ENCODE data around the gene ACSF3.
"Not testable (repeated sequence)": the region's sequence is repeated elsewhere in the genome, so short reads cannot be mapped to it uniquely, and the experiment has no call there.

The ACSF3 gene

DNA sequence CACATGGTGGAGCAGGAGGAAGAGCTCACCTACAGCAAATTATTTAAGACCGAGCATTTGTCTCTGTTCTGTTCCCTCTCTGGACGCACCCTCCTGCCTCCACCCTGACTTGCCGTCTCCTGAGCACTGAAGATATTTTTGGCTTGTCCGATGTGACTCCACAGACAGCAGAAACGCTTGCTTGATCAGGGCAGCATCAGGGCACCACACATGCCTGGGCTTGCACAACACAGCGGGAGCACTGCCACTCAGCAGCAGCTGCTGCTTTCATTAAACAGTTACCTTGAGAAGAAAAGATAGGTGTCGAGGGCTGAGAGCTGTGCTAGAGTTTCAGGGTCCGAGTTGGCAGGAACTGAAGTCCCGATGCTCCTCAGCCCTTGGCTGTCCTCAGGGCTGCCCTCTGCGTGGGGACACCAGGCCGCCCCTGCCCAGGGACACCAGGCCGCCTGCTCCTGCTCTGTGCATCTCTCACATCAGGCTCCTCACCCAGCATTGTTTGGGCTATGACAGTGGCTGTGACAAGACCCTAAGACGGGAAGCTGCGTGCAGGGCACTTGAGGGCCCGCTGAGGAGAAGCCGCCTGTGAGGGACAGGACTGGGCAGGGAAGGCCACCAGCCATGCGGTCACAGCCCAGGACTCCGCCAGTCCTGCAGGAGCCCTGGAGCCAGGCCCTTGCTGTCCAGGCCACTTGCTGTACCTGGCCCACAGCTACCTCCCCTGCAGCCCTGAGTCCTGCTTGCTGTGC lies 56.6 kb downstream of the ACSF3 start:
- no peak for DNase-seq

GRCh38 chr16:89150981-89151380 lies 57.3 kb downstream of the ACSF3 start:
- no peak for DNase-seq

DNA sequence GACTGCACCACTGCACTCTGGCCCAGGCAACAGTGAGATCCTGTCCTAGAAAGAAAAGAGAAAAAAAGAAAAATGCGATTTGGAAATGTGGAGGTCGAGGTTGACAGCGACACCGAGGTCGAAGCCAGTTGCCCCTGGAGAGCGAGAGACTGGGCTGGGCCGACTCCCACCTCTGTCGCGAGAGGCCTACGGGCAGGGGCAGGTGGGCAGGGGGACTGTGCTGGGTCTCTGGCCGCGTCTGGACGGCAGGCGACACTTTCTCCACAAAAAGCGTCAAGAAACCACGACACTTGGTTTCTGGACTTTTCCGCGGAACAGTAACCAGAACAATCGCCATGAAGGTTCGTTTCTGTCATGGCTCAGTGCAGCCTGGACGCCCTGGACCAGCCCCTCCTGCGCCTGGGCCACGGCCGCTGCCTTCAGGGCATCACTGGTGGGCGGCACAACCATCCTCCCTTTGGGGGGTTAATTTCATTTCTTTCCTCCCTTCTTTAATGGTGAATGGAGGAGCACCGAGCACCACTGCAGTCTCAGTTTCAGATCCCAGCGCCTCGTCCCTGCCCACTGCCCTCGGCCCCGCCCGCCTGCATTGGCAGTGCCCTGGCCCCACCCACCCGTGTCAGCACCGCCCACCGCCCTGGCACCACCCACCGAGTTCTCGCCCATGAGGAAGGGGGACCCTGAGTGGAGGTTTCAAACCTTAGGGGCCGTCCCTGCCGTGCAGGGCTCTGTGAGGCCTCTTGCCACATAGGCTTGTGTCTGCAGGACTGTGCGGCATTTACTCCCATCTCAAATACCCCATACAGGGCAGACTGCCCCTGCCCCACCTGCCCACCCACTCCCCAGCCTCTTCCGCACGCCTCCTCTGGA lies 59.4 kb downstream of the ACSF3 start:
- DNase-seq, result no peak

DNA sequence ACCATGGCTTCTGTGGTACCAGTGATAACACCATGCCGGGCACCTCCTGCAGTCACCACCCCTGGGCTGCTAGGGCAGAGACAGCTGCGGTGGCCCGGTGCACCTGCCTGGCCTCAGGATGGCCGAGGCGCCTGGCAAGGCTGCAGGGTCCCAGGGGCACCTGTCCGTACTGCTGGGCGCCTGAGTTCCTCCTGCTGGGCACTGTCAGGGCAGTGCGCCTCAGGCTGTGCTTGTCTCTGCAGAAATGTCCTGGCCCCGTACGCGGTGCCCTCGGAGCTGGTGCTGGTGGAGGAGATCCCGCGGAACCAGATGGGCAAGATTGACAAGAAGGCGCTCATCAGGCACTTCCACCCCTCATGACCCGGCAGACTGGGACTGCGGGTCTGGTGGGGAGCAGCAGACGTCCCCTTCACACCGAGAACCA lies 60.2 kb downstream of the ACSF3 start:
- DNase-seq, result no peak

- no peak for DNase-seq
These were observed 60.9 kb downstream of the ACSF3 start for GRCh38 chr16:89154390-89155183.

DNA sequence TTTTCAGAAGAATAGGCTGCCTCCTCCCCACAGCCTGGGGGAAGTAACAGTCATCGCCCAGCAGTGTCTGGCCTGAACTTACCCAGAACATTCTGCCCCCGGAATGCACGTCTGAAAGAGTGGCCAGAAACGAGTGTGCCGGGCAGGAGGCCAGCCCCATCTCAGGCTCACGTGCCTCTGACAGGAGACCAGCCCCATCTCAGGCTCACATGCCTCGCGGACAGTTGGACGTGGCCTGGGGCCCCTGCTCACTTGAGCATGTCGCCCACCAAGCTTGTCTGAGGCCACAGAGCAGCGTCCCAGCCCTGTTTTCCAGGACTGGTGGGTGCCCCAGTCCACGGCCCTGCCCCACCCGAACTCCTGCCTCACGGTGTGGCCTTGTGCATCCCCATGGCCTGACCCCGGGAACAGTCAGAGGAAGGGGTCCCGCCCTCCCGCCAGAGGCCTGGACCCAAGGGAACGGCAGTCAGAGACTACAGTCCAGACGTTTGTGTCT lies 61.6 kb downstream of the ACSF3 start:
- no peak for DNase-seq

DNA sequence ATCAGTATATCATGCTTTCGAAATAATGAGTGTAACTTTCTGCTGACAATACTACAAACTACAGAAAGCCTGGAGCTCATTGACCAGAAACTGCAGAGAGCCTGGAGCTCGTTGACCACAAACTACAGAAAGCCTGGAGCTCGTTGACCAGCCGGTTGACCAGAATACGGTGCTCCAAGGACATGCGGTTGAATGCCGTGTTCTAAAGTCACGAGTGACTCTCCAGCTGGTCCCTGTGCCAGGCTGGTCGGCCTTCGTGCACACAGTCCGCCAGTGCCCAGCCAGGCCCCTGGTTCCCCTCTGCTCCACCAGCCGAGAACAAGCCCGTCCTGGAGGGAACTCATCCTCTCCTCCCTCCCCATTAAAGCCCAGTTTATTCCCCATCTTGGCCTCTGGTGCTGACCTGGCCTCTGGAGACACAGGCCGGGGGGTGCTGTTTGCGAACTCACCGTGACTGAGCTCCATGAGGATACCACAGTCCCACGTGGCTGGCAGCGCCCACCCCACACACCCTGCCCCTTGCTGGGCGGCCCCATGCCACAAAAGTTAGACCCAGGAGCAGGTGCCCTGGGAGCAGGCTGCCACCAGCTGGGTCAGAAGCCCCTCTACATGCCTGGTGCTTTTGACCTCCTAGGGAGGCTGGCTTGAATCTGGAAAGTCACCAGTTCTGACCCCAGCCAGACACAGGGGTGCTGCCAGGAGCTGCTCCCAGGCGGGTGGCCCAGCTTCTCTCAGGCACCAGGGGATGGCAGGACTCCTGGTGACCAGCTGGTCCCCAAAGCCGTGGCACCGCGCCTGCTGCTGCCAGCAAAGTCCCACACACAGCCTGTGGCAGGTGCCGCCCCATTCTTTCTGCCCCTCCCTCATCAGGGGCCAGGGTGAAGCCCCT lies 62.4 kb downstream of the ACSF3 start:
- no peak for DNase-seq

DNA sequence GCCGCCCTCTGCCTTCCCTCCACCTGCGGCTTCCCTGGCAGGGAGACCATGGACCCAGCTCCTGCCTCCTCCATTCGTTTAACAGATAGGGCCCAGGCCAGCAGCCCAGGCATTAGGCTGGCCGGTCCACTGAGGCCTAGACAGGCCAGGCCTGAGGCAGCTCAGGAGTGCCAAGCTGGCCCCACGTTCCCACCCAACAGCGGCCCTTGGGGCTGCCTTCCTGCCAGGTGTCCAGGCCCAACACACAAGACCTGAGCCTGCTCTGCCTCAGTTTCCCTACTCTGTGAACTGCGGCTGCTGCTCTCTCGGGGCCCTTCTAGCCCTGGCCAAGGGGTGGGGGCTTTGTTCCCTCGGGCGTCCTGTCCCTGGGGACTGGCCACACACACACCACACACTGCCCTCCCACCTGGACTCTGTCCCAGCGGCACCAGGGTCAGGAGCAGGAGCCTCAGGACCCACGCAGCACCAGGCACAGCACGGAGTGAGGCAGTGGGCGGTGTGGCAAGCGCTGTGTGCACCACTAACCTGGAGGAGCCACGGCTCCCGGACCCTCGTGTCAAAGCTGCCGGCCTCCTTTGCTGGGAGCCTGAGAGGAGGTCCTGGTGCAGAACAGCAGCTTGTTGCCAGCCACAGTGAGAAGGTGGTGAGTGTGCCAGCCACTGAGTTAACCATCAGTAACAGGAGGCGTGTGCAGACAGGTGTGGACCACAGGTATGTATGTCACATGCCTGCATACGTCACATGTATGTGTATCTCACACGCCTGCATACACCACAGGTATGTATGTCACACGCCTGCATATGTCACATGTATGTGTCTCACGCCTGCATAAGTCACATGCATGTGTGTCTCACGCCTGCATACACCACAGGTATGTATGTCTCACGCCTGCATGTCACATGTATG lies 63.3 kb downstream of the ACSF3 start:
- DNase-seq, result no peak

GRCh38 chr16:89157778-89158177 lies 64.1 kb downstream of the ACSF3 start:
- DNase-seq, result no peak

- no peak for DNase-seq
These were observed 65.6 kb downstream of the ACSF3 start for GRCh38 chr16:89159066-89159849.

DNA sequence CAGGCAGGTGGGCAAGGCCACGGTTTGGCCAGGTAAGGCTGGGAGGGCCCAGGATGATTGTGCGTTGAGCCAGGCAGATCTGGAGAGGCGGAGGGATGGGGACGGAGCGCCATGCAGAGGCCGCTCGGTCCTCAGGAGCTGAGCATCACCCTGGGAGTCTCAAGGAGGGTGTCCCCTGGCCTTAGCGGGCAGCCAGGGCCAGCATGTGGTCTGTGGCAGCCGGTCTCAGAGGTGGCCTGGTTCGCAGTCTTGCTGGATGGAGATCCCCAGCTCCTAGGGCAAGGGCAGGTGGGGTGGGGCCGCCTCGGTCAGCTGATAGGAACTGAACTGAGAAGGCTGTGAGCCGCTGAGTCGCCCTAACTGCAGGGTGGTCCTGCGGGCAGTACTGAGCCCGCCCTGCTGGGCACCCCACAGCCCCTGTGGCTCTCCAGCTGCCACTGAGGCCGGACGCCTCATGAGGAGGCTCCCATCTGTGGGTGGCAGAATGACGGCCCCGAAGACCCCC lies 66.2 kb downstream of the ACSF3 start:
- DNase-seq, result no peak

GRCh38 chr16:89160977-89161701 lies 67.5 kb downstream of the ACSF3 start:
- no peak for DNase-seq

DNA sequence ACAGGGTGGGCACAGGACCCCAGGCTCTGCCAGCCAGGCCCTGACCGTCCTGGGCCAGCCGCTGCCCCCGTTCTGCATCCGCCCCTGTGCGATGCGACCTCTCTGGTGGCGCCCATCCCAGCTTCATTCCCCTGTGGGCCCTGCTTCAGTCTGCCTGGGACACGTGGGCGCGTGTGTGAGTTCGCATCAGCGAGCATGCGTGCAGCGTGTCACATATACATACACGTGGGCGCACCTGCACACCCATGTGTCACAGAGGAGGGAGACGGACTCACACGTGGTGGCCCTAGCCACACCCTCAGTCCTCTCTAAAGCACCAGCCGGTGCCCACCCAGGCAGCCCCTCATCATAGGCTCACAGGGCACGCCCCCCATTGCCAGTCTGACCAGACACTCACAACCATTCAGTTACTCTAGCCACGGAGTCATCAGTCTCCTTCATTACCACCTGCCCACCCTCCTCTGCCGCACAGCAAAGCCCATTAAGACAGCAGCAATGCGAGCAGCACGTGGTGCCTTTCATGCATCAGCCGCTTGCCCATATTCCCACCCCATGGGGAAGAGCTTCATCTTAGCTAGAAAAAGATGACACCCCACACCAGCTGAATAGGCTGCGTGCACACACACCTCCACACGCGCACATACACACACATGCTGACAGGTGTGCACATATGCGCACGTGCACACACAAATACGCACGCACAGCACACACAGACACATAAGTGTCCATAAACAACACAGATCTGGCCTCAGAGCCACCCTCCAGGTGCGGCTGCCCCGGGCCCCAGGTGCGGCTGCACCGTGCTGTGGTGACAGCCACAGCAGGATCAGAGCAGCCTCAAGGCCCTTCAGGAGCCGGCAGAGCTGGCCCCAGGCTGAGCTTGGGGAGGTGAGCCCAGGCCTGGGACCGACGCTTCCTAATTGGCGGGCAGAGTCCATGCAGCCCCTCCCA lies 68.4 kb downstream of the ACSF3 start:
- DNase-seq, result no peak

DNA sequence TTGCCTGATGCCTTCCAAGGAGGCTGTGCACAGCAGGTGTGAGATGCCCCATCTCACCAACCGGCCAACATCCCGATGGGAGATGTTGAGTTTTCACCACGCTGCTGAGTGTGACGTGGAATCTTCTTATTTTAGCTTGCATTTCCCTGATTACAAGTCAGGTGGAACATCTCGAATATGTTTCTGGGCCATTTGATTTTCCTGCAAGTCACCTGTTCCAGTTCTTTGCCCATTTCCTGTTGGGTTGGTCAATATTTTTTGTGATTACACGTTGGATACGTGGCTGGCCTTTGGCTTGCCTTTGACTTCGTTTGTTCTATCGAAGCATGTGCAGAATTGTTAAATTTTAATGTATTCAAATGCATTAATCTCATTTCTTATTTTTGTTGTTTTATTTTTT lies 69.6 kb downstream of the ACSF3 start:
- DNase-seq, result no peak

DNA sequence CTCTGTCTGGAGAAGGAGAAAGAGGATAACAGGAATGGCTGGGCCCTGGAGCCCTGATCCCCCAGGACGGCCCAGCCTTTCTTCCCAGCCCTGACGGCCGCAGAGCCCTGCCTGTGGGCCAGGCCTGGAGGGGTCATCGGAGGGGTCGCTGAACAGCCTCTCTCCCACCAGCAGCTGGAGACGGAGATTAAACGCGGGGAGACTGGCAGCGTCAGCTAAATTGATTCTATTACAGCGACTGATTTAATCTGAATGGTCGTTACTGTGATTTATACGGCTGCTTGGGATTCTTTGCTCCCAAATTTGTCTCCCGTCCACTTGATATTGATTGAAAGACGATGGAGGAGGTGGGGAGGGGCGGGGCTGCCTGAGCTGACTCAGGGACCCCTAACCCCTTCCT lies 70.8 kb downstream of the ACSF3 start:
- DNase-seq, result no peak

GRCh38 chr16:89164847-89165680 lies 71.4 kb downstream of the ACSF3 start:
- no peak for DNase-seq

GRCh38 chr16:89165681-89165979 lies 72.0 kb downstream of the ACSF3 start:
- DNase-seq, result not testable (repeated sequence)
